Nephron (organoid): ENCODE data around the gene SMC6.

Experiments used
- H3K27ac Mint-ChIP-seq, 3 experiments: 2 replicates each; pipeline ENCODE4 v1.8.0; 2020; ENCODE audit warnings: mixed read lengths in 3 of 3, mild to moderate bottlenecking in 2 of 3, moderate library complexity in 1 of 3
- H3K27me3 Mint-ChIP-seq: 2 replicates; pipeline ENCODE4 v1.8.0; 2021; ENCODE audit warnings: low read depth, mild to moderate bottlenecking, moderate library complexity, mixed read lengths
- H3K36me3 Mint-ChIP-seq: 2 replicates; pipeline ENCODE4 v1.8.0; 2020; ENCODE audit warnings: low read depth, mixed read lengths
- H3K4me1 Mint-ChIP-seq: 2 replicates; pipeline ENCODE4 v1.8.0; 2020; ENCODE audit warnings: mixed read lengths
- H3K4me3 Mint-ChIP-seq, 3 experiments: 2 replicates each; pipeline ENCODE4 v1.8.0; 2020; ENCODE audit warnings: mild to moderate bottlenecking in 3 of 3, mixed read lengths in 3 of 3, moderate library complexity in 2 of 3
- H3K9me3 Mint-ChIP-seq: 2 replicates; pipeline ENCODE4 v1.8.0; 2020; ENCODE audit warnings: mixed read lengths
- TF ChIP-seq, protein P1 (sequence below), 3 experiments: fragments of 200-600 bp; sonication (generic); IDR thresholded peaks; one replicate each; pipeline ENCODE4 v1.5.0; 2021; ENCODE audit warnings: antibody characterized with exemption in 3 of 3; ENCODE audit not compliant: unreplicated experiment in 3 of 3

SMC6 gene

GRCh38 chr2:17637131-17637906 lies 116.3 kb downstream of the SMC6 start:
- TF ChIP-seq, protein P1, sequence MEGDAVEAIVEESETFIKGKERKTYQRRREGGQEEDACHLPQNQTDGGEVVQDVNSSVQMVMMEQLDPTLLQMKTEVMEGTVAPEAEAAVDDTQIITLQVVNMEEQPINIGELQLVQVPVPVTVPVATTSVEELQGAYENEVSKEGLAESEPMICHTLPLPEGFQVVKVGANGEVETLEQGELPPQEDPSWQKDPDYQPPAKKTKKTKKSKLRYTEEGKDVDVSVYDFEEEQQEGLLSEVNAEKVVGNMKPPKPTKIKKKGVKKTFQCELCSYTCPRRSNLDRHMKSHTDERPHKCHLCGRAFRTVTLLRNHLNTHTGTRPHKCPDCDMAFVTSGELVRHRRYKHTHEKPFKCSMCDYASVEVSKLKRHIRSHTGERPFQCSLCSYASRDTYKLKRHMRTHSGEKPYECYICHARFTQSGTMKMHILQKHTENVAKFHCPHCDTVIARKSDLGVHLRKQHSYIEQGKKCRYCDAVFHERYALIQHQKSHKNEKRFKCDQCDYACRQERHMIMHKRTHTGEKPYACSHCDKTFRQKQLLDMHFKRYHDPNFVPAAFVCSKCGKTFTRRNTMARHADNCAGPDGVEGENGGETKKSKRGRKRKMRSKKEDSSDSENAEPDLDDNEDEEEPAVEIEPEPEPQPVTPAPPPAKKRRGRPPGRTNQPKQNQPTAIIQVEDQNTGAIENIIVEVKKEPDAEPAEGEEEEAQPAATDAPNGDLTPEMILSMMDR (IDR thresholded peaks at IDR 0.05; ENCODE audit: unreplicated experiment in 3 of 3): no peak
- H3K27ac Mint-ChIP-seq: peak overlapping the region; percentile 27 to 62 (median 48)
- no peak overlapping the region for H3K4me3 Mint-ChIP-seq
- H3K36me3 Mint-ChIP-seq: no peaks in the 10 kb centered on the region
- peaks cover 3% of the 10 kb centered on the region for H3K27me3 Mint-ChIP-seq
- no peaks in the 10 kb centered on the region for H3K9me3 Mint-ChIP-seq
- peaks cover 36% of the 10 kb centered on the region for H3K4me1 Mint-ChIP-seq

GRCh38 chr2:17636257-17636656 lies 117.4 kb downstream of the SMC6 start:
- TF ChIP-seq, protein P1 (IDR thresholded peaks at IDR 0.05; ENCODE audit: unreplicated experiment in 3 of 3): no peak
- H3K9me3 Mint-ChIP-seq: no peaks in the 10 kb centered on the region
- no peak overlapping the region for H3K27ac Mint-ChIP-seq
- H3K4me3 Mint-ChIP-seq: no peak overlapping the region
- no peaks in the 10 kb centered on the region for H3K36me3 Mint-ChIP-seq
- peaks cover 36% of the 10 kb centered on the region for H3K4me1 Mint-ChIP-seq
- peaks cover 3% of the 10 kb centered on the region for H3K27me3 Mint-ChIP-seq

GRCh38 chr2:17634997-17635396 lies 118.6 kb downstream of the SMC6 start:
- H3K27me3 Mint-ChIP-seq: peaks cover 5% of the 10 kb centered on the region
- no peaks in the 10 kb centered on the region for H3K36me3 Mint-ChIP-seq
- peak overlapping the region in 2 of 3 experiments; percentile 28 to 42 for H3K27ac Mint-ChIP-seq
- no peak overlapping the region for H3K4me3 Mint-ChIP-seq
- TF ChIP-seq, protein P1 (IDR thresholded peaks at IDR 0.05; ENCODE audit: unreplicated experiment in 3 of 3): no peak
- H3K4me1 Mint-ChIP-seq: peaks cover 36% of the 10 kb centered on the region
- peaks cover 2% of the 10 kb centered on the region for H3K9me3 Mint-ChIP-seq

DNA sequence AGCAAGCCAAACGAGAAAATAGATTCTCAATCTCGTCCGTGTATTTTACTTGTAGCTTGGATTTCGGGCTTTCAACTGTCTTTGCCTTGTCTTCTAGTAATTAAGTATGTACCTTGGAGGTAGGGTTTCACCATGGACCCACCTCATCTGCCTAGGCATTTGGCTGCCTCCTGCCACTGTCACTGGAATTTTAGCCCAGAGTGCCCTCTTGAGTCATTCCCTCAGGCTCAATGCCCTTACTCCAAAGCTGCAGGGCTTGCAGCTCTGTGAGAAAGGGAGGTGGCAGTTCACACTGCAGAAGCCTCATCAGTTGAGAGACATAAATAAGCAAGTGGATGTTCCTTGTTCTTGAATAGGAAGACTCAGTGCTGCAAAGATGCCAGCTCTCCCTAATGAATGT lies 123.5 kb downstream of the SMC6 start:
- Mint-ChIP-seq H3K27ac (no peak overlapping the region), H3K4me3 (no peak overlapping the region), H3K4me1 (peaks cover 15% of the 10 kb centered on the region), H3K36me3 (no peaks in the 10 kb centered on the region), H3K9me3 (peaks cover 3% of the 10 kb centered on the region), H3K27me3 (peaks cover 4% of the 10 kb centered on the region)
- TF ChIP-seq, protein P1 (IDR thresholded peaks at IDR 0.05; ENCODE audit: unreplicated experiment in 3 of 3): no peak

GRCh38 chr2:17628349-17629261 lies 125.0 kb downstream of the SMC6 start:
- Mint-ChIP-seq H3K27ac (no peak overlapping the region), H3K4me1 (peaks cover 3% of the 10 kb centered on the region), H3K27me3 (peaks cover 4% of the 10 kb centered on the region), H3K9me3 (peaks cover 9% of the 10 kb centered on the region), H3K4me3 (no peak overlapping the region), H3K36me3 (no peaks in the 10 kb centered on the region)
- TF ChIP-seq, protein P1 (IDR thresholded peaks at IDR 0.05; ENCODE audit: unreplicated experiment in 3 of 3): no peak
